DMS 273 treated with DMSO at 0.1 percent for 48 hours (cell line): ENCODE data around the gene IHH.

Experiments used
- DNase-seq: peaks from one replicate; lab custom pipeline; 2025; lab: John Stamatoyannopoulos, UW

IHH gene

GRCh38 chr2:219019436-219019835 lies 41.3 kb downstream of the IHH start:
- DNase-seq, result no peak

GRCh38 chr2:219018726-219019125 lies 42.0 kb downstream of the IHH start:
- DNase-seq, result no peak

DNA sequence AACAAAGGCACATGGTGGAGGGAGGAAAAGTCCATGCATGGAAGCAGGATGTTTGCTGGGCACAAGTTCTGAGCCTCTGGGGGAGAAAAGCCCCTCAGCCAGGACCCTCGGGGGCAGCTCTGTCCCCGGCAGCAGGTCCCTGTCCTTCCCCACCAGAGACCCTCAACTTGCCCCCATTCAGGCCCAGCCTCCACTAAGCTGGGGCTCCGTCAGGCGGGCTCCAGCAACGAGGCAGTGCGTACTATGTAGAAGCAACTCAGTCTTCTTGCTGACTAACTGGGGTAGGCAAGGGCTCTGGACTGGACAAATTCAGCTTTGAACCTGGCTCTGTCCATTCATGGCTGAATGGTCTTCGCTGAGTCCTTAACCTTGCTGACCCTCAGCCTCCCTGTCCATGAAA lies 42.4 kb downstream of the IHH start:
- DNase-seq, result no peak

DNA sequence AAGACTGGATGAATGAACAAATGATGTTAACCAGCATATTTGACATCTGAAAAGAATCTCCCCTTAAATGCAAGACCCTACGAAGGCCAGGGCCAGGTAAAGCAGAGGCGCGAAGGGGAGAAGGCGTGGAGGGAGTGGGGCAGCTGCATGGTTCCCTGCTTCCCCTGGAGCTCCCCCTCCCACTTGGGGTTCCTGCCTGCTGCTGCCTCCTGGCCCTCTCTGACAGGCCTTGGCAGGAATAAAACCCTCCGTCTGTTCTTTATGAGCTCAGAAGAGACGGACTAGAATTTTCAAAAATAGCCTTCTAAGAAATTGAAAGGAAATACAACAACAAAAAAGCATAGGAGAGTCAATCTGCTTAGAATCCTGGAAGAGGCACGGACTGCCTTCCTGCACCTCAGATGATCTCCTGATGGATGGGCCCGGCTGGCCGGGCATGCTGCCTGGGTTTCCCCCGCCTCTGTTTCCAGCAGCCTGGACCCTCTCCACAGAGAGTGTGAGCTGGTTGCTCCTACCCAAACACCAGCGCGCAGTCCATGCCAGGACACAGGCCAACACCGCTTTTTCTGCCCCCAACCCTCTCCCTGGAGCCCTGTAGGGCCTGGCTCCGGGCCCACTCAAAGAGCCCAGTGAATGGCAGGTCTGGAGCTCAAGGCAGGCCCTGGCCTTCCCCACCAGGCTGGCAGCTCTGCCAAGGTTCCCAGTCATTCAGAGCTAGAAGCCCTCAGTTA lies 43.4 kb downstream of the IHH start:
- no peak for DNase-seq

- no peak for DNase-seq
Observed at GRCh38 chr2:219016721-219017120, 44.0 kb downstream of the IHH start.

- no peak for DNase-seq
Observed at GRCh38 chr2:219010873-219011272, 49.8 kb downstream of the IHH start.

DNA sequence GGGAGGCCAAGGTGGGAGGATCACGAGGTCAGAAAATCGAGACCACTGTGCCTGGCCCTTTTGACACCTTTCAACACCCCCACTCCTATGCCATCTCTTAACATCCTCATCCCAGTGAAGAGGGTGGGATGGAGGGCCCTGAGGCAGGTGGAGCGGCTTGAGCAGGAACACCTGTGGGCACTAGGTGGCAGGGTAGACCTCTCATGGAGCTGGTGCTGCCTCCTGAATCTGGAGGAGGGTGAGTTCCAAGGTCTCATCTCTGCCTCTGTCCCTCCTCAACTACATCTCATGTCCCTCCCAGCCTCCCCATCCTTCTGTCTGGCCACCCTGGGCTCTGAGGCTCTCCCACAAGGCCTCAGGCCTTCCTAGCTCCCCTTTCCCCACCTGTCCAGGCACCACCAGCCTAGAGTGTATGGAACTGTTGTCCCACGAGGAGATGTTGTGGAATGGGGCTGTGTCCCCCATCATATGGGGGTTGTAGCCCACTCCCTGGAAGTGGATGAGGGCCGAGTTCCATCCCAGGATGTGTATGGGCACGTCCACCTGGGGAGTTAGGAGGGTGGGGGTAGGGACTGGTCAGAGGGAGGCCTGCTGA lies 50.5 kb downstream of the IHH start:
- DNase-seq, result no peak

DNA sequence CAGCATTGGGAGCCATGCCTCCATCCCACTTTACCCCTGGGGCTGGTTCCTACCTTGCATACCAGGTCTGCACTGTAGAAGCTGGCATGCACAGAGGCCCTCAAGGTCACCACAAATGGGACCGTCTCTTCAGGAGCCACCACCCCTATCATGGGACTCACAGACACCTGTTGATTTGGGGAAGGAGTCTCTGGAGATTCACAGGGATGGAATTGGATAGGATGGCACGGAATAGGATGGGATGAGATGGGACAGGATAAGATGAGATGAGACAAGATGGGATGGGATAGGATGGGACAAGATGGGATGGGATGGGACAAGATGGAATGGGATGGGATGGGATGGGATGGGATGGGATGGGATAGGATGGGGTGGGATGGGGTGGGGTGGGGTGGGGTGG lies 51.4 kb downstream of the IHH start:
- no peak for DNase-seq
